Colonic mucosa (tissue), 4 donors: ENCODE results near the gene SDR39U1. TPM values are rescaled to one million over a fixed set of nuclear protein-coding genes. Genes with fewer than 3 reads are reported as not detected.

Source experiments
- DNase-seq: peaks from one replicate; pipeline ENCODE4 v3.0.0-alpha.2; 2020
- H3K27ac ChIP-seq: fragments of 200-600 bp; one replicate; pipeline ENCODE4 v1.8.0; 2021
- H3K27me3 ChIP-seq: fragments of 200-600 bp; one replicate; pipeline ENCODE4 v1.8.0; 2021
- H3K36me3 ChIP-seq: fragments of 200-600 bp; one replicate; pipeline ENCODE4 v1.8.0; 2021
- H3K4me1 ChIP-seq: fragments of 200-600 bp; one replicate; pipeline ENCODE4 v1.8.0; 2021; ENCODE audit warnings: mild to moderate bottlenecking
- H3K4me3 ChIP-seq: fragments of 200-600 bp; one replicate; pipeline ENCODE4 v1.8.0; 2021
- H3K9ac ChIP-seq, 2 donors: one replicate each; pipeline ENCODE4 v1.7.0; 2013; ENCODE audit warnings: control low read depth in 2 of 2, low read depth in 2 of 2, low read length in 2 of 2
- H3K9me3 ChIP-seq: fragments of 200-600 bp; one replicate; pipeline ENCODE4 v1.8.0; 2021
- CTCF ChIP-seq: fragments of 200-600 bp; IDR thresholded peaks from one replicate; pipeline ENCODE4 v1.8.0; 2022; ENCODE audit warnings: antibody characterized with exemption, mild to moderate bottlenecking
- intact Hi-C: fragments of 100-400 bp; cut with DNase I; formaldehyde crosslinking; loops from one replicate; pipeline ENCODE4 v1.14.1; 2022
- total RNA-seq, 2 donors: library from RNA; stranded (reverse); fragmentation: NEBNext Ultra II Directional in 1 of 2; extraction: Animal tissue kit (Norgen Biotek cat#: 25700) in 1 of 2; gene quantifications; one replicate each; pipeline ENCODE4 v1.2.1, GENCODE V29; 2021
- donor health status: healthy.
- donor health status: DM: no; HTN: no; CAD: no.
- donor health status: DM: no; HTN: no; CAD: no.

The SDR39U1 gene
- total RNA-seq, 2 donors from 2014 or later = 32.5 to 40.9 TPM

DNA sequence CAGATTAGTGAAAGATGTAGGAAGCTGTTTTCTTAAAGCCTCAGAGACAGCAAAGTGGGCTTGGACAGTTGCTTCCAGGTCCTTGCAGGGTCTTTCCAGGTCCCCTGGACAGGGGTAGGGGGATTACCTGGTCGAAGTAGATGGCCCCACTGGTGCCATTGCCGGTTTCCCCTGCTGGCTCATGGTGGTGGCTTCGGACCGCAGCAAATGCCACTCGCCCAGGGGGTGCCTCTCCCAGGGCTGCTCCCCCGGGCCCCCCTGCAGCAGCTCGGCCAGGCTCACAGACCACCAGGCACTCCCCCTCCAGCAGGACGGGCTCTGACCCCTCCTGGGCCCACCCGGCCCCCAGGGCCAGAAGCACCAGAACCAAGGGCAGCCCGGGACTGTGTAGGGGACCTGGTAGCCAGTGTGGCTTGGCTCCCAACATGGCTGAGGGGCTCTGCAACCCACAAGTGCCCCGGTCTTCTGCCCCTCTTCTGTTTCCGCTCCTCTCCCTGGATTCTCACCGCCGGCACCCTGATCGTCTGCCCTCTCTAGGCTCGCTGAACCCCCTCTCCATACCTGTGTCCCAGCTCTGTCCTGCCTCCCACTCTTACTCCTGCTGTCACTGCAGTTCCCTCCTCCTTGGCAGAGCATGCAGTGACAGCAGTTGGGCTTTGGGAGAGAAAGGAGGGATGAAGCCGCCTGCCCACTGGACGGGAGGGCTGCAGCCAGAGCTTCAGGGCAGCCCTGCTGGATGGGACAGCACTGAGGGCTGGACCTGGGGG, 13.8 kb downstream of the SDR39U1 start:
- Histone ChIP-seq H3K27ac (peak overlapping the region; percentile 92), H3K36me3 (peaks cover 11% of the 10 kb centered on the region), H3K27me3 (no peaks in the 10 kb centered on the region), H3K9ac (peak overlapping the region; percentile 87 to 95), H3K4me3 (no peak overlapping the region), H3K9me3 (no peaks in the 10 kb centered on the region), H3K4me1 (peaks cover 25% of the 10 kb centered on the region)
- DNase-seq = no peak
- no peak for TF ChIP-seq CTCF
- intact Hi-C loops = no loop called here

DNA sequence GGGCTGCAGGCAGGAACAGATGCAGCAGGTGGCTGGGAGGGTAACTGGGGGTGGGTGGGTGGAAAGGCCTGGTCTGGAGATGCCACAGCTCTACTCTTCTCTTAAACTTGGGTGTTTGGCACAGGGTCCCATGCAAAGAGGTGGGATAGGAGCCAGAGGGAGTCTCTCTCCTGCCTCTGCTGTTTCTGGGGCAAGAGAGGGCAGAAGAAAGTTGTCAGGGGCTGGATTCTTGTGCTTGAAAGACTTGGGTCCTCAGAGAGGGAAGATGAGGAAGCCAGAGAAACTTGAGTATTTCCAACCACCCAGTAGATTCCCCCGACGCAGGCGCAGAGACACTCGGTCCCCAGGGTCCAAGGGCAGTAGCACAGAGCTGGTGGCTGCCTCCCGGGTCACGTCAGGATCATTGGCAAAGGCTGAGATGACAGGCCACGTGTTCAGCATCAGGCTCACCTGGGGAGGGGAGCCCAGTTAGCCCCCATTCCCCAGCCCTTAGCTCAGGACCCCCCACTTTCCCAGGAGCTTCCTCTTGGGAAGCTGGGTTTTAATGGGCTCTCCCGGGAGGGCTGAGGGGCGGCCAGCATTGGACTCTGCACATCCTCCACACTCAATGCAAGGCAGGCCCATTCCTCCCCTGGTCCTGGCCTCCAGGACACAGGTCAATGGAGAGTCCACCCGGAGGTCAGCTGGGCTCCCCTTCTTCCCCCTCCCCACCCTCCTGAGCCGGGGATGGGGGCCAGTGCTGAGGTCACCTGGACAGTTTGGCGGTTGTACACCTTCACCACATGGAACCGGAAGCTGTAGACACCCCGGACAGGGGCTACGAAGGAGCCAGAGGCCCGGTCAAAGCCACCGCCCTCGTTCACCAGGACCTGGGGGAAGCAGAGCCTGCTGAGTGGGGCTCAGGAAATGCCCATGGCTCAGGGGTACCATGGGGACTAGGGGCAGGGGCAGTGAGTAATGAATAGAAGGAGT, 14.8 kb downstream of the SDR39U1 start:
- no peak for DNase-seq
- Histone ChIP-seq H3K4me3 (no peak overlapping the region), H3K27me3 (no peaks in the 10 kb centered on the region)

DNA sequence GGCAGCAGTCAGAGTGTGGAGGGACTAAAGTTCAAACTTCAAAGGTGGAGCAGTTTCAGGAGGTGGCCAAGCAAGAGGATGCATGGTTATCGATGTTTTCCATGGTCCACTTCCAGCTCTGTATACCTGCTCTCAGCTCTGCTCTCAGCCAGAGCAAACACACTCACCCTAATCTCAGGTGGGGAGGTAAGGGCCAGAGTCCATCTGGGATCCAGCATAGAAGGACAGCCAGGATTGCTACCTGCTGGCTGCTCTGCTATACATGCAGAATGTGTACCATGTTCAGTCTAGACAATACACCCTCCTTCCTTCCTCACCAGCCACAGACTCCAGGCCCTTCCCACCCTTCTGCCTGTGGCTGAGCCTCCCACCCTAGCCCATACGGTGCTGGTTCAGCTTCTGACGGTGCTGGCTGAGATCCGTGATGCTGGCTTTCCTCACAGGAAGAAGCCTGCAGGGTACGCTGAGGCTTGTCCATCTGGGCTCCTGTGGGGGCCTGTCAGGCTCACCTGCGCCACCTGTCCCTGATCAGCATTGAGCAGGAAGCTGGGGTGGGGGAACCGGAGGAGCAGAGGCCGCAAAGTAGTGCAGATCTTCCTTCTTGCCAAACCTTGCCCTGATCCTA, 15.6 kb downstream of the SDR39U1 start:
- Histone ChIP-seq H3K36me3 (peaks cover under 1% of the 10 kb centered on the region), H3K9me3 (no peaks in the 10 kb centered on the region), H3K27ac (peak overlapping the region; percentile 79), H3K4me1 (peaks cover 23% of the 10 kb centered on the region), H3K27me3 (no peaks in the 10 kb centered on the region), H3K4me3 (no peak overlapping the region), H3K9ac (peak overlapping the region in 1 of 2 donors; percentile 69)
- intact Hi-C loops = no loop called here
- DNase-seq = peak; percentile 79
- no peak for TF ChIP-seq CTCF

More for the DNA sequence above, 14.8 kb downstream of the SDR39U1 start:
- Histone ChIP-seq H3K36me3 (peaks cover 3% of the 10 kb centered on the region), H3K27ac (peak overlapping the region; percentile 79), H3K4me1 (peaks cover 25% of the 10 kb centered on the region), H3K9me3 (no peaks in the 10 kb centered on the region), H3K9ac (peak overlapping the region in 1 of 2 donors; percentile 63)
- intact Hi-C loops = no loop called here
- TF ChIP-seq CTCF = no peak

DNA sequence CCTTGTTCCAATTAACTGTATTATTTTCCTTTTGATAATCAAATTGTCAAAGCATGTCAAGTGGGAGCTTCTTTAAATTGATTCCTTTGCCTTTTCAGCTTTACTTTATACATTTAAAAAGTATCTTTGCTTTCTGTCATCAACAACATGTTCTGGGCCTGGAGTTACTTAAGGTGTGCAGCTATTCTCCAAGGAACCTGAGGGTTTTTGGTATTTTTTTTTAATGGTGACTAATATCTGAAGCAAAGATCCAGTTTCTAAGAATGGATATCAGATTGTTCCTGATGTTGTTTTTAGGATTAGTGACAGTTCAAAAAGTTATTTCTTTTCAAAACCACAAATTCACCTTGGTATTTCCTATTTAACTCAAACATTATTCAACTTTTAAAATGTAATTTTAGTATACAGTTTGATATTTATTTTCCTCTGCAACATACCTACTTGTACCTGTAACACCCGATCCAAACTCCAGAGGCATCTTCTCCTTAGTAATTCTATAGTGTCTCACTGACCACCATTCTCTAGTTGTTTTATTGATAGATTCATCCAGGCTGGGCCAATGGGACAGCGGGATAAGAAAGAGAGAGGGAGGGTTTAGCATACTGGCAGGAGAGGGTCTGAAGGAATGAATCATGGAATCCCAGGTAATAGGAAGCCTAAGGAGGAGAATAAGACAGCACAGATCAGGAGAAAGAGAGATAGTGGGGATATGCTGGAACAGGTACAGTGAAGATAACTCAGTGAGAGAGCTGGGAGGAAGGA, 16.2 kb downstream of the SDR39U1 start:
- TF ChIP-seq CTCF = no peak
- Histone ChIP-seq H3K27me3 (no peaks in the 10 kb centered on the region), H3K36me3 (no peaks in the 10 kb centered on the region), H3K4me1 (peaks cover 18% of the 10 kb centered on the region), H3K27ac (peak overlapping the region; percentile 79), H3K9ac (peak overlapping the region in 1 of 2 donors; percentile 69), H3K9me3 (no peaks in the 10 kb centered on the region), H3K4me3 (no peak overlapping the region)
- intact Hi-C loops = no loop called here
- no peak for DNase-seq
